Endodermal cell (in vitro differentiated cells): Measurements from ENCODE around the gene BEND6. TPM values are rescaled to one million over a fixed set of nuclear protein-coding genes. Genes with fewer than 3 reads are reported as not detected.
"Not testable (repeated sequence)": the region's sequence is repeated elsewhere in the genome, so short reads cannot be mapped to it uniquely, and the experiment has no call there.

ENCODE experiments used
- DNase-seq: peaks from one replicate; pipeline ENCODE4 v3.0.0-alpha.2; 2017
- H3K27ac ChIP-seq: 2 replicates; pipeline ENCODE4 v1.5.1; 2013; ENCODE audit warnings: mild to moderate bottlenecking, low read depth, low read length, moderate library complexity
- H3K27me3 ChIP-seq: 2 replicates; pipeline ENCODE4 v1.6.1; 2013; ENCODE audit warnings: mild to moderate bottlenecking, low read length, moderate library complexity; ENCODE audit not compliant: insufficient read depth, control insufficient read depth, poor library complexity, severe bottlenecking
- H3K36me3 ChIP-seq: 2 replicates; pipeline ENCODE4 v1.7.0; 2013; ENCODE audit warnings: mild to moderate bottlenecking, low read length, moderate library complexity; ENCODE audit not compliant: control insufficient read depth, insufficient read depth
- H3K4me1 ChIP-seq: one replicate; pipeline ENCODE4 v1.7.0; 2013; ENCODE audit warnings: low read length; ENCODE audit not compliant: control insufficient read depth, insufficient read depth
- H3K4me3 ChIP-seq: 2 replicates; pipeline ENCODE4 v1.5.1; 2013; ENCODE audit warnings: mild to moderate bottlenecking, low read length, moderate library complexity
- H3K9ac ChIP-seq: 2 replicates; pipeline ENCODE4 v1.6.1; 2013; ENCODE audit warnings: mild to moderate bottlenecking, low read length, moderate library complexity; ENCODE audit not compliant: poor library complexity, severe bottlenecking; ENCODE audit errors: extremely low read depth
- H3K9me3 ChIP-seq: 2 replicates; pipeline ENCODE4 v1.6.1; 2013; ENCODE audit warnings: mild to moderate bottlenecking, low read length, moderate library complexity; ENCODE audit not compliant: control insufficient read depth
- H3K27ac Mint-ChIP-seq: 2 replicates; pipeline ENCODE4 v1.8.0; 2020; ENCODE audit warnings: mixed read lengths
- H3K27me3 Mint-ChIP-seq: 2 replicates; pipeline ENCODE4 v1.8.0; 2021; ENCODE audit warnings: mild to moderate bottlenecking, mixed read lengths; ENCODE audit not compliant: insufficient read depth
- H3K36me3 Mint-ChIP-seq: 2 replicates; pipeline ENCODE4 v1.8.0; 2020; ENCODE audit warnings: low read depth, mixed read lengths
- H3K4me1 Mint-ChIP-seq: 2 replicates; pipeline ENCODE4 v1.8.0; 2020; ENCODE audit warnings: mixed read lengths
- H3K4me3 Mint-ChIP-seq: 2 replicates; pipeline ENCODE4 v1.8.0; 2020; ENCODE audit warnings: mild to moderate bottlenecking, moderate library complexity, mixed read lengths
- H3K9me3 Mint-ChIP-seq: 2 replicates; pipeline ENCODE4 v1.8.0; 2020; ENCODE audit warnings: mild to moderate bottlenecking, mixed read lengths
- WGBS, 2 experiments: methylation state at CpG; one replicate each; pipeline versions ENCODE4 v1.1.5 to v1.1.7; 2013; ENCODE audit warnings: missing lambda C conversion rate in 2 of 2, mixed read lengths in 1 of 2; ENCODE audit not compliant: insufficient coverage in 1 of 2, insufficient read length in 1 of 2; 5-methylcytosine and 5-hydroxymethylcytosine counted together
- total RNA-seq, 2 donors: library from RNA; stranded (reverse); fragmentation: NEBNext Ultra II Directional in 1 of 2; extraction: Animal tissue kit (Norgen Biotek cat#: 25700) in 1 of 2; gene quantifications; 2 replicates in 1 of 2; 3 replicates in 1 of 2; pipeline ENCODE4 v1.2.1, GENCODE V29; 2021
- TF ChIP-seq, protein P1 (sequence below): fragments of 200-600 bp; sonication (generic); conservative IDR thresholded peaks from 2 replicates; pipeline ENCODE4 v1.5.0; 2021; ENCODE audit warnings: antibody characterized with exemption, mild to moderate bottlenecking

BEND6 gene
- total RNA-seq, 2 donors from 2014 or later = 0.57 to 0.95 TPM

DNA sequence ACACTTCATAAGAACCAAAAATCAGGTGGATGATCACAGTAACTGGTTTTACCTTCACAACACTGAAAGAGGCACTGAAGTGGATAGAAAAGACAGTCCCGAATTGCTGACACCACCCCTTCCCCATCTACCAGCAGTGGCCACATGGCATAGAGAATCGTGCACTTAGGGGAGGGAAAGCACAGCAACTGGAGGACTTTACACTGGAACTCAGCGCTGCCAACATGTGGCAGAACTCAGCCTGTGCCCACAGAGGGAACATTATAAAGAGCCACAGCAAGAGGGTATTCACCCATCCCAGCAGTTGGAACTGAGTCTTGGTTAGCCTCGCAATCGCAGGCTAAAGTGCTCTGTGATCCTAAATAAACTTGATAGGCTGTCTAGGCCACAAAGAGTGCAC, 85.1 kb downstream of the BEND6 start:
- TF ChIP-seq, protein P1, sequence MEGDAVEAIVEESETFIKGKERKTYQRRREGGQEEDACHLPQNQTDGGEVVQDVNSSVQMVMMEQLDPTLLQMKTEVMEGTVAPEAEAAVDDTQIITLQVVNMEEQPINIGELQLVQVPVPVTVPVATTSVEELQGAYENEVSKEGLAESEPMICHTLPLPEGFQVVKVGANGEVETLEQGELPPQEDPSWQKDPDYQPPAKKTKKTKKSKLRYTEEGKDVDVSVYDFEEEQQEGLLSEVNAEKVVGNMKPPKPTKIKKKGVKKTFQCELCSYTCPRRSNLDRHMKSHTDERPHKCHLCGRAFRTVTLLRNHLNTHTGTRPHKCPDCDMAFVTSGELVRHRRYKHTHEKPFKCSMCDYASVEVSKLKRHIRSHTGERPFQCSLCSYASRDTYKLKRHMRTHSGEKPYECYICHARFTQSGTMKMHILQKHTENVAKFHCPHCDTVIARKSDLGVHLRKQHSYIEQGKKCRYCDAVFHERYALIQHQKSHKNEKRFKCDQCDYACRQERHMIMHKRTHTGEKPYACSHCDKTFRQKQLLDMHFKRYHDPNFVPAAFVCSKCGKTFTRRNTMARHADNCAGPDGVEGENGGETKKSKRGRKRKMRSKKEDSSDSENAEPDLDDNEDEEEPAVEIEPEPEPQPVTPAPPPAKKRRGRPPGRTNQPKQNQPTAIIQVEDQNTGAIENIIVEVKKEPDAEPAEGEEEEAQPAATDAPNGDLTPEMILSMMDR = peak; percentile 45
- Mint-ChIP-seq H3K4me1 (no peaks in the 10 kb centered on the region), H3K27ac (no peak overlapping the region), H3K9me3 (no peaks in the 10 kb centered on the region), H3K27me3 (peaks cover 23% of the 10 kb centered on the region), H3K36me3 (no peaks in the 10 kb centered on the region), H3K4me3 (no peak overlapping the region)
- Histone ChIP-seq H3K4me1 (no peaks in the 10 kb centered on the region), H3K9me3 (no peaks in the 10 kb centered on the region), H3K9ac (no peak overlapping the region), H3K27me3 (peaks cover 10% of the 10 kb centered on the region), H3K4me3 (no peak overlapping the region), H3K36me3 (no peaks in the 10 kb centered on the region), H3K27ac (no peak overlapping the region)
- peak; percentile 69 for DNase-seq
- 71 to 88% methylated on average over 5 of the region's 5 CpGs for WGBS, 2 experiments

DNA sequence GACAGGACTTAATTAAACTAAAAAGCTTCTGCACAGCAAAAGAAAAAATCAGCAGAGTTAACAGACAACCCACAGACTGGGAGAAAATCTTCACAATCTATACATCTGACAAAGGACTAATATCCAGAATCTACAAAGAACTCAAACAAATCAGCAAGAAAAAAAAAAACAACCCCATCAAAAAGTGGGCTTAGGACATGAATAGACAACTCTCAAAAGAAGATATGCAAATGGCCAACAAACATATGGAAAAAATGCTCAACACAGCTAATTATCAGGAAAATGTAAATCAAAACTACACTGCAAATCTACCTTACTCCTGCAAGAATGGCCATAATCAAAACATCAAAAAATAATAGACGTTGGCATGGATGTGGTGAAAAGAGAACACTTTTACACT, 89.2 kb downstream of the BEND6 start:
- not testable (repeated sequence) for H3K27ac ChIP-seq, H3K9ac ChIP-seq, H3K4me3 Mint-ChIP-seq, H3K4me3 ChIP-seq, H3K27me3 ChIP-seq, H3K36me3 ChIP-seq, H3K9me3 Mint-ChIP-seq, H3K4me1 ChIP-seq, H3K36me3 Mint-ChIP-seq, H3K9me3 ChIP-seq, H3K27ac Mint-ChIP-seq, DNase-seq
- WGBS, 2 experiments = 100% methylated on average over 1 of the region's 1 CpG; no CpG with 5 or more reads in 1 of the 2 experiments
- Mint-ChIP-seq H3K4me1 (peaks cover 13% of the 10 kb centered on the region), H3K27me3 (peaks cover 33% of the 10 kb centered on the region)

DNA sequence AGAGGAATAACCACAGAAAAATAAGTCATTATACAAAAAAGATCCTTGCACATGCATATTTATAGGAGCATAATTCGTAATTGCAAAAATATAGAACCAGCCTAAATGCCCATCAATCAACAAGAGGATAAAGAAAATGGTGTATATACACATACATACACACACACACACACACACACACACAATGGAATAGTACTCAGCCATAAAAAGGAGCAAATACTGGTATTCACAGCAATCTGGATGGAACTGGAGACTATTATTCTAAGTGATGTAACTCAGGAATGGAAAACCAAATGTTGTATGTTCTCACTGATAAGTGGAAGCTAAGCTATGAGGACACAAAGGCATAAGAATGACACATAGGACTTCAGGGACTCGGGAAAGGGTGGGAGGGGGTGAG, 89.7 kb downstream of the BEND6 start:
- peaks cover 33% of the 10 kb centered on the region for H3K27me3 Mint-ChIP-seq
- Histone ChIP-seq H3K4me3 (no peak overlapping the region), H3K27ac (no peak overlapping the region), H3K4me1 (no peaks in the 10 kb centered on the region), H3K27me3 (peaks cover 10% of the 10 kb centered on the region), H3K36me3 (peaks cover 11% of the 10 kb centered on the region), H3K9ac (no peak overlapping the region), H3K9me3 (no peaks in the 10 kb centered on the region)
- H3K9me3 Mint-ChIP-seq = no peaks in the 10 kb centered on the region
- WGBS, 2 experiments = 86% methylated on average over 2 of the region's 2 CpGs; no CpG with 5 or more reads in 1 of the 2 experiments
- peaks cover 13% of the 10 kb centered on the region for H3K4me1 Mint-ChIP-seq
- DNase-seq = no peak
- TF ChIP-seq, protein P1 = no peak
- no peak overlapping the region for H3K27ac Mint-ChIP-seq
- no peak overlapping the region for H3K4me3 Mint-ChIP-seq
- H3K36me3 Mint-ChIP-seq = peaks cover 6% of the 10 kb centered on the region

DNA sequence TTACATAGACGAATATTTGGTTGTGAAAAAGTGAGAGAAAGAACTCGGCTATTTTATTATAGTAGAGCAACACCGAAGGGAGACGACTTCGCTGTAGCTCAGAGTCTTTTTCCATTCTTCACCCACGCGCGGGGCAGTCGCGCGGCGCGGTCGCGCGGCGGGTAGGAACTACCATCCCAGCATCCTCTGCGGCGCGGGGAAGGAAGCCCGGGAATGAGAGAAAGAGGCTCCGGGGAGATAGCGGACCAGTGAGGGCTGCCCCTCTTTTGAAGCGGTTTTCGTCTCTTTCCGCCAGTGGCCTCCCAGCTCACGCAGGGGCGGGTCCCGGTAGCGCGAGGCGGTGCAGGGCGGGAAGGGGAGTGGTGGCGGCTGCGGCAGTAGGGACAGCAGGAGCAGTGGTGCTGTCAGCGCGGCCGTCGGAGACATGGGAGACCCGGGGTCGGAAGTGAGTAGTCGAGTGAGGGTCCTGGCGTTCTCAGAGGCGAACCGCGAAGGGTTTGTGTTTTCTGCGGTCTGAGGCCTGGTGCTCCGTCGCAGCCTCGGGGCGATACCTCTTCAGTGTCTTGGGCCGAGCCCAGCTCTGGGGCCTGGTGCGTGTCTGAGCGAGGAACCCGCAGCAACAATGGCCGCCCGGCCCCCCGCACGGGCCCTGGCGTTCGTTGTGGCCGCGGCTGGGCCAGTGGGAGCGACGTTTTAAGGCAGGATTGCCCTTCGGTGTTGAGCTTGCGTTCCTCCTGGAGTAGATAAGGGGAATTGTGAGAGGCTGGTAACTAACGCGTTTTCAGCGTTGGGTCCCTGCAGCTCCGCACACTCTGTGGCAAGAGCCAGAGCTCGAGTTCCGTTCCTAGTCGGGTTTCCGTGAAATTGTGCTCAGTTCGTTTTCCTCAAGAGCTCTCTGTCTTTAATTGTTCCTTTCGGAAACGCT, 91.7 kb downstream of the BEND6 start, which contains the start of gene KIAA1586:
TSS of gene KIAA1586 (plus strand) at position 362 of the 925 bp plus-strand sequence. CDS start at position 425, 63 bp downstream.
- DNase-seq = peak; percentile 95
- WGBS, 2 experiments = 0% methylated on average over 9 to 39 of the region's 78 CpGs
- Histone ChIP-seq H3K9ac (peak within 1 kb of the TSS; percentile 47), H3K36me3 (peaks cover 32% of the 10 kb centered on the region), H3K27ac (peak within 1 kb of the TSS; percentile 86), H3K4me3 (peak within 1 kb of the TSS; percentile 78)
- not testable (repeated sequence) for H3K9me3 Mint-ChIP-seq, H3K4me1 ChIP-seq, H3K9me3 ChIP-seq, H3K27me3 ChIP-seq
- Mint-ChIP-seq H3K27me3 (peaks cover 33% of the 10 kb centered on the region), H3K4me1 (peaks cover 13% of the 10 kb centered on the region), H3K27ac (peak within 1 kb of the TSS; percentile 93), H3K36me3 (peaks cover 23% of the 10 kb centered on the region), H3K4me3 (peak within 1 kb of the TSS; percentile 80)

DNA sequence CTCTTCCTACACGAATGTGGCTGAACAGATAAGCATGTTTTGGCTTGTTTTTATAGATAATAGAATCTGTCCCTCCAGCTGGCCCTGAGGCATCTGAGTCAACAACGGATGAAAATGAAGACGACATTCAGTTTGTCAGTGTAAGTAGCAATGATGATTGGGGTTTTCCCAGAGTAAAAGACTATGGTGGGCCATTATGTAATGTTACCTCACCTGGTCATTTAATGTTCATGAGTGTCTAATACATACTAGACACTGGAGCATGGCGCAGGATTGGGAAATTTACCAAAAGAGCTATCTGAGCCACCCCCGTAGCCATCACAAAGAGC, 92.3 kb downstream of the BEND6 start:
- Mint-ChIP-seq H3K36me3 (peaks cover 25% of the 10 kb centered on the region), H3K27me3 (peaks cover 31% of the 10 kb centered on the region), H3K4me1 (peaks cover 13% of the 10 kb centered on the region)
- WGBS, 2 experiments = no CpG with 5 or more reads among the region's 5 CpGs
- H3K36me3 ChIP-seq = peaks cover 38% of the 10 kb centered on the region
- not testable (repeated sequence) for H3K9ac ChIP-seq, H3K4me3 ChIP-seq, H3K9me3 ChIP-seq, H3K27ac Mint-ChIP-seq, H3K4me1 ChIP-seq, DNase-seq, H3K4me3 Mint-ChIP-seq, H3K27ac ChIP-seq, H3K9me3 Mint-ChIP-seq, H3K27me3 ChIP-seq
